ENCODE data around the gene LIAS.
"Not testable (repeated sequence)": the region's sequence is repeated elsewhere in the genome, so short reads cannot be mapped to it uniquely, and the experiment has no call there.

LIAS gene

DNA sequence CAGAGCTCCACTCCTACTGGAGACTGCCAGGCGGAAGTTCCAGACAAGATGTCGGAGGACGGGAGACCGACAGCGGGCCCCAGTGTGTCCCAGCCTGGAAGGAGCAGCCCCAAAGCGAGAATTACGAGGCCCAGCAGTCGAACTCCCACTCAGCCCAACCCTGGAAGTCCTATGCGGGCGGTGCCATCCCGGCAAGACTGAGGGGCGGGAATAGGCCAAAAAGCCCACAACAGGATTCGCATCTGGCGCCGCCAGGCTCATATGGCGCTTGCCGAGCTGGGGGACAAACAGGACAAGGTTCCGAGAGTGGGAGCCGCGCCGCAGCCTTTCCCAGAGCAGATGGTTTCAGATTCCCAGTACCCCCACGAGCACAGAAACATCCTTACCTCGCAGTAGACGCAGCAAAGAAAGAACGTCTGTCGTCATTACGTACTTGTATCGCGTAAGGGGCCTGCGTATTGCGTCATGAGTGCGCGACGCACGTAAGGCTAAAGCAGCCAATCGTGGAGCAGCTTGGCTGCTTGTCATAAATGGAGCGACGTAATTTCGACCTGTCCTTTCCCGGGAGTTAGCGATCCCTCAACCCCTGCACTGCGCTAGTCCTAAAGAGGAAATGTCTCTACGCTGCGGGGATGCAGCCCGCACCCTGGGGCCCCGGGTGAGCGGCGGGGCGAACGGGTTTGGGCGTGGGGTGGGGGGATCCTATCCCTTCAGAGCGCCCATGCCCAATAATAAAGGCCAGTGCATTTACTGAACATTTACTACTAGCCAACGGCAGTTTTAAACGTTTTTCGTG lies at the start of gene LIAS, which contains the start of gene RPL9:
Gene LIAS, plus strand, starts transcription at position 552 of the 796 bp plus-strand sequence. Its CDS starts 62 bp downstream, at position 614.
Gene RPL9, minus strand, starts transcription at position 418 of the 796 bp plus-strand sequence. CDS start 483 bp downstream, outside the sequence.
- FAIRE-seq = peak; percentile 97

DNA sequence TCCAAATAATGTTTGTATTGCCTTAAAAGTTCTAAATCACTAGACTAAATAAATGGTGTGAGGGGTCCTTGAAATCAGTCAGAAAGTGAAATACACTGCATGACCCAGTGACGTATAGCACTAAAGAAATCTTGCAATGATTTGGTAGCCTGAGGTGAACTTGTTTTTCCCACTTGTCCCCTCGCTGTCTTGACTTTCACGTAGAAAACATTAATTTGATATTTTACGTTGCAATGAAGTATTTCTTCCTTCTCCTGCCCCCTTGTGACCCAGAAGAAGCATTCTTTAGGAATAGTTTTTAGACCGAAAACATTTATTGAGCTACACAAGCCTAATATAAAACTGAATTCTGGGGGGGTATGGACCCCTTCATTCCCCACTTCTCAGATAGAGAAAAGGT lies 48.4 kb upstream of the LIAS start:
- no peak for FAIRE-seq

DNA sequence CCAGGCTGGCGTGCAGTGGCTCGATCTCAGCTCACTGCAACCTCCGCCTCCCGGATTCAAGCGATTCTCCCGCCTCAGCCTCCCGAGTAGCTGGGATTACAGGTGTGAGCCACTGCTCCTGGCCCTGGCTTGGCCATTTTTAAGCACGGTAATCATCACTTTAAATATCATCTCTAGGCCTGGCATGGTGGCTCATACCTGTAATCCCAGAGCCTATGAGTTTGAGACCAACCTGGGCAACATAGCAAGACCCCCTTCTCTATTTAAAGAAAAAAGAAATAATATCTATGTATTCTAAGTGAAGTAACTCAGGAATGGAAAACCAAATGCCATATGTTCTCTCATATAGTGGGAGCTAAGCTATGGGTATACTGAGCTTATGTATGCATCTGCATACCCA lies 47.3 kb upstream of the LIAS start:
- FAIRE-seq = not testable (repeated sequence)

DNA sequence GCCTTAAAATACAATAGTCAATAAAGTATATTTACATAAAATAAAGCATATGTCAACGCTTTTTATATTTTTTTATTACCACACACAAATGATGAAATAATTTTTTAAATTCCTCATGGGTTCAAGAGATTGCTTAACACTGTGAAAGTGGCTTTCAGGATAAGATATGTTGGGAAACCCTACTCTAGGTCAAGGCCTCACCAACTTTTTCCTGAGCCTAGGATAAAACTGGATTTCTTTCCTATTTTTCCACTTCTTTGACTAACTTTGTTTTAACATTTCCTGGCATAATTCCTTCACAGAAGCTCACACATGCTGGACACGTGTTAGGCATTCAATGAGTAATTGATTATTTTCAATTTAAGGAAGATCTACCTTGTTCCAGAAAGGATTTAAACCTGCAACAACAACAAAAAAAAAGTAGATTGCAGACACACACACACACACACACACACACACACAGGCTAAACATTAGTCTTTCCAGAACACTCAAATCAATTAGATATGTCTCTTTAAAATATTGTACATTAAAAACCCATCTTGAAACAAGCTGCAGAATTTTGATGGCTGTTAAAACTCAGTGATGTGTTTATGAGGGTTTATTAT lies 43.1 kb upstream of the LIAS start:
- FAIRE-seq = no peak

DNA sequence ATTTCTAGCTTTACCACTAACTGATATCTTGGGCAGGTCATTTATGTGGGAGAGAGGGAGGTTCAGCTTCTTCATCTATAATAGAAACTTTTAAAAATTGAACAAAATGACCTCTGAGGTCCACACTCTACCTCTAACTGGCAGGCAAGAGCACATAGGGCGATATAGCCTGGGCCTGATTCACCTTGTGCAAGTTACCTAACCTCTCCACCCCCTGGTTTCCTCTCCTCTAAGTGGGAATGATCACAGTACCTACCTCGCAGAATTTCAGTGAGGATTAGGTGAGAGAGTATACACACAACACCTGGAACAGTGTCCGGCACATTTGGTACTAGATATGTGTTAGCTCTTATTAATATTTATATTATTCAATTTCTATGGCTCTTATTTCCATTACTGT lies 36.6 kb upstream of the LIAS start:
- no peak for FAIRE-seq

DNA sequence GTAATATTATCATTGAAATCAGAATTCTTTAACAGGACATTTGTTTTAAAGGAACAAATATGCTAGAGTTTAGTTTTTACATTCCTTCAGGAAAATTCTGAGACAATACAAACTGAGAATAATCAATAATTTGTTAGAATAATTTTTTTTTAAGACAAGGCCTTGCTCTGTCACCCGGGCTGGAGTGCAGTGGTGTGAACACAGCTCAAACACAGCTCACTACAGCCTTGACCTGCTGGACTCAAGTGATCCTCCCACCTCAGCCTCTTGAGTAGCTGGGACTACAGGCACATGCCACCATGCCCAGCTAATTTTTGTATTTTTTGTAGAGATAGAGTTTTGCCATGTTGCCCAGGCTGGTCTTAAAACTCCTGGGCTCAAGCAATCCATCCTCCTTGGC lies 33.6 kb upstream of the LIAS start:
- not testable (repeated sequence) for FAIRE-seq

DNA sequence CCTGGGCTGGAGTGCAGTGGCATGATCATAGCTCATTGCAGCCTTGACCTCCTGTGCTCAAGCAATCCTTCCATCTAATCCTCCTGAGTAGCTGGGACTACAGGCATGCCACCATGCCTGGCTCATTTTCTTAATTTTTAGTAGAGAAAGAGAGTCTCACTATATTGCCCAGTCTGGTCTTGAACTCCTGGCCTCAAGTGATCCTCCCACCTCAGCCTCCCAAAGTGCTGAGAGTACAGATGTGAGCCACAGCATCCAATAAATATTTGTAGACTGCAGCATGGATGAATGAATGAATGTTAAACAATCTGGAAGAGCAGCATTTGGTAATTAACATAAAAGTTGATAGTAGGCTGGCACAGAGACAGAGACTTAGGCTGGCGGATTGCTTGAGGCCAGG lies 32.1 kb upstream of the LIAS start:
- no peak for FAIRE-seq

DNA sequence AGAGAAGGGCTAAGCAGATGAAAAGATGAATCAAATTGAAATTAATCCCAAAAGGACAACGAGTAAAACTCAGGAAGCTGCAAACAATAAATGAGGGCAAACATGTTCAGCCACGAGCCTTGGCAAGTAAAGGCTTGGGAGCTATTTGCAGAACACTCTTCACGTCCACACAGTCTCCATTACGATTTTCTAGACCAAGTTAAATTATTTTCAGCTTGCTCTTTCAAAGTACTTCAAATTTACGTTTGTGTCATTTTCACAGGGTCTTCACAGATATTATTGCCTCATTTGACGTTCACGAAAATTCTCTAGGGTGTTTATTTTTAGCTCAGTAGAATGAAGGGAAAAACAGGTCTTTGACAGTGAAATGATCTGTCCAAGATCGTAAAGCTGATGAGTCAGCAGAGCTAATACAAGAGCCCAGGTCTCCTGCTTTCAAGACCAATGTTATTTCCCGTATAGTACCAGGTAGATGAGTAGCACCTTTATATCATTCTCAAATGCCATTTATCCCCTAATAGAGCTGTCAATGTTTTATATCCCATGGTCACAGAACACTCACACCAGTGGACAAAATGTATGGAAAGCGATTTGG lies 31.2 kb upstream of the LIAS start:
- FAIRE-seq = no peak

DNA sequence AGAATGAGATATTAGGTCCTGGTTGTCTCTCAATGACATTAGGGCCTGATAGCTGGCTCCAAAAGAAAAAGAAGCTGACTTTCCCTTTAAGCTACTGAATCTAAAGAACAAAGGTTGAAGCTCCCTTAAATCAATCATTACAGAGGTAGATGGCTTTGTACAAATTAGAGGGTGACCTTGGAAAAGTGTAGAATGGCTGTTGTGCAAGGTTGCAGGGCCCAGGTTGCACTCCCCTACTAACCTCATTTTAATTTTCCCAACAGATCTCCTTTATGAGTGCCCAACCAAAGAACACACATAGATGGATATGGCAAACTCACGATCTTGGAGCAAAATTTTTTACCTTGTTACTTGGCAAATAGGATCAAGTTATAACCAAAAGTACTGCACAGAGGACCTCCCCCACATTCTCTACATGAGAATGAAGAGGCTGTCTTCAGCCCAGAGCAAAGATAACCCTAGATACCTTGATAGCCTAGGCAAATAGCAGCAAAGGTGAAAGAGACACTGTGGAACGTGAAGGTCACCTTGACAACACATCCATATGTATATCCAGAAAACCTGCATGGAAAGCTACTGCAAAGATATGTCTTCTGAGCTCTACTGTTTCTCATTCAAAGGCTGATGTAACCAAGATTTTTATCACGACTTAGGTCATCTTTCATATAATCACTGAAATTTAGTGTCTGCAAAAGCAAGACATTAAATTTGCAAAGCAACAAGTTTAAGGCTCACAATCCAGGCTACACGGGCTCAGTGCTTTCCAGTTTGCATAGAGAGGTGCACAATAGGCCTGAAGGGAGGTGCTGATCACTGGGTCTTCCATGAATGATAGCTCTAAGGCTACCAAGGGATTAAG lies 29.2 kb upstream of the LIAS start:
- FAIRE-seq = no peak

DNA sequence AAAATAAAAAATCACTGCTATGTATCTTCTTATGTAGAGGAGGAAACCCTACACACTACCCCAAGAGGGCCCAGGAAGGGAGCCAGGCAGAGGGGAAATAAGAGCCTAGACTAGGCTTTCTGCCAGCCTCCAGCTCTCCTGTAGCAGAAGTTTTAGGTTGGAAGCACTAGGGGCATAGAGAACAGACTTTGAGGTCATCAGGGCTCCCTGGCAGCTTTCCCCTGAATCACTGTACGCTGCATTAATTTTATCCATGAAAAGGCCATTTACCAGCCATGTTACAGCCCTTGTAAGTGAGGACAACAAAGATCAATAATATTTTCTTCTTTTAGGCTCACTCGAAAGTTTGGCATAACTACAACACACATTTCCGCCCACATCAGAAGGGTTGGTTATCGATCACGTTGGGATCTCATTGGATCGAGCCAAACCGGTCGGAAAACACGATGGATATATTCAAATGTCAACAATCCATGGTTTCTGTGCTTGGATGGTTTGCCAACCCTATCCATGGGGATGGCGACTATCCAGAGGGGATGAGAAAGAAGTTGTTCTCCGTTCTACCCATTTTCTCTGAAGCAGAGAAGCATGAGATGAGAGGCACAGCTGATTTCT lies 24.9 kb upstream of the LIAS start:
- FAIRE-seq = no peak

DNA sequence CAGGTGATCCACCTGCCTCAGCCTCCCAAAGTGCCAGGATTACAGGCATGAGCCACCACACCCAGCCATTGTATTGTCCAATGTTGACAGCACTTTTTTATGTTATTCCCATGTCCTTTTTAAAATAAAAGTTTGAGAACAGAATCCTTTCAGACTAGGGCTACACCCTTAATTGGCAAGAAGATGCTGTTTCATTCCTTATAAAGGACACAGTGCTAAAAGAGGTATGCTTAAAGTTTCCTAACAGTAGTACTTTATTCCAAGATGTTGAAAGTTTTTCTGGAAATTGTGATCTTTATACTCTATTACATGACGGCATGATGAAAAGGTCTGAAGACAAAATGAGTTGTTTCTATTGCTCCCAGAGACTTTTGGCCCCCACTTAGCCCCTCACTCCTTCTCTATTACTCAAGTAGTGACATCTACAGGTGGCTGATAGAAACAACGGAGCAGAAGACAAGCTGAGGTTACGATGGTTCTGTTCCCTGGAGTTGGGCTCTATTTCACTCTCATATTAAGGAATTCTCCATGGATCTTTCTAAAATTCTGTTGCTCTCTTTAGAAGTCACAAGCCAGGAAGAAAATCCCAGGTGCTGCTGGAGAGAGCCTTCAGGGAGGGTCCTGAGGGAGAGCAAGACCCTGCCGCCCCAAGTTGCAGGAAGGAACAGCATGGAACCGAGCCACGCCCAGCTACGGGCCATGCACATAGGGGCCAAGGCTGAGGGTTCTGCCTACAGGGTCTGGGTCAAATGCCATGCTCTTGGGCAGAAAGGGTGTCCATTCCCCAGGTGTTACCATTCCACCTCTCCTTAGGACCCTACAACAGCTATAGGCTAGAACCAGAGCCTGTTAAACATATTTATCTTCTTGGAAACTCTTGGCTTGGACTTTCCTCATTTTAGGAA lies 22.9 kb upstream of the LIAS start:
- no peak for FAIRE-seq

DNA sequence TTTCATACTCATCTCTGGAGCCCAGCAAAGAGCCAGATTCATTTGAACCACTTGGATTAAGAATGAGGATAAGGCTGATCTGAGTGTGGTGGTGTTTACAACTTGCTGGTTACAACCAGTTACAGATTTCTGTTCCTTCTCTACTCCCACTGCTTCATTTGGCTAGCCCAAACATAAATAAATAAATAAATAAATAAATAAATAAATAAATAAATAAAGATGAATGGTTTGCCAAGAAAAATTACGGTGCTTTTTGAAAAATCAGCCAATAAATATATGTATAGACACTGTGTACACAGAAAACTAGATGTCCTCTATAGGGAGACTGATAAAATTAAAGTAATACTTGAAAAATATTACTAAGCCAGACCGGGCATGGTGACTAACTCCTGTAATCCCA lies 17.3 kb upstream of the LIAS start:
- no peak for FAIRE-seq

DNA sequence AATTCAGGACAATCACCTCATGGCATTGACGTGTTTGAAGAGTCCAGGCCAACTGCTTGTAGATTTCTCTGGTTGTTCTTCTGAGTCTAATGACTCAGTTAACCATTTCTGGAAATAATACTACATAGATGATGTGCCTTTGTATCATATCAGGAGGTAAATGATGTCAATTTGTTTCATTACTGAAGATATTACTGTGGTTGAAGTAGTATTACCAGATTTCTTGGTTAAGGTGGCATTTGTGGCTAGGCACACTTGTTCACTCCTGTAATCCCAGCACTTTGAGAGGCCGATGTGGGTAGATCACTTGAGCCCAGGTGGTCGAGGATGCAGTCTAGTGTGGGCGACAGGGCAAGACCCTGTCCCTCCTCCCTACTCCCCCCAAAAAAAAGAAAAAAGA lies 15.9 kb upstream of the LIAS start:
- no peak for FAIRE-seq

DNA sequence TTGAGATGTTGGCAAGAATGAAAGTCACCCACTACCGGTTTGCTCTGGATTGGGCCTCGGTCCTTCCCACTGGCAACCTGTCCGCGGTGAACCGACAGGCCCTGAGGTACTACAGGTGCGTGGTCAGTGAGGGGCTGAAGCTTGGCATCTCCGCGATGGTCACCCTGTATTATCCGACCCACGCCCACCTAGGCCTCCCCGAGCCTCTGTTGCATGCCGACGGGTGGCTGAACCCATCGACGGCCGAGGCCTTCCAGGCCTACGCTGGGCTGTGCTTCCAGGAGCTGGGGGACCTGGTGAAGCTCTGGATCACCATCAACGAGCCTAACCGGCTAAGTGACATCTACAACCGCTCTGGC lies 12.4 kb upstream of the LIAS start:
- no peak for FAIRE-seq

DNA sequence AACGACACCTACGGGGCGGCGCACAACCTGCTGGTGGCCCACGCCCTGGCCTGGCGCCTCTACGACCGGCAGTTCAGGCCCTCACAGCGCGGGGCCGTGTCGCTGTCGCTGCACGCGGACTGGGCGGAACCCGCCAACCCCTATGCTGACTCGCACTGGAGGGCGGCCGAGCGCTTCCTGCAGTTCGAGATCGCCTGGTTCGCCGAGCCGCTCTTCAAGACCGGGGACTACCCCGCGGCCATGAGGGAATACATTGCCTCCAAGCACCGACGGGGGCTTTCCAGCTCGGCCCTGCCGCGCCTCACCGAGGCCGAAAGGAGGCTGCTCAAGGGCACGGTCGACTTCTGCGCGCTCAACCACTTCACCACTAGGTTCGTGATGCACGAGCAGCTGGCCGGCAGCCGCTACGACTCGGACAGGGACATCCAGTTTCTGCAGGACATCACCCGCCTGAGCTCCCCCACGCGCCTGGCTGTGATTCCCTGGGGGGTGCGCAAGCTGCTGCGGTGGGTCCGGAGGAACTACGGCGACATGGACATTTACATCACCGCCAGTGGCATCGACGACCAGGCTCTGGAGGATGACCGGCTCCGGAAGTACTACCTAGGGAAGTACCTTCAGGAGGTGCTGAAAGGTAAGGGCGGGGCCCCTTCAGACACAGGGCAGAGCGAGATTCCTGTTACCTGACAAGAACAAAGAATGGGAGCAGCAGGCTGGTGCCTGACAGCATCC lies 11.8 kb upstream of the LIAS start:
- FAIRE-seq = no peak

DNA sequence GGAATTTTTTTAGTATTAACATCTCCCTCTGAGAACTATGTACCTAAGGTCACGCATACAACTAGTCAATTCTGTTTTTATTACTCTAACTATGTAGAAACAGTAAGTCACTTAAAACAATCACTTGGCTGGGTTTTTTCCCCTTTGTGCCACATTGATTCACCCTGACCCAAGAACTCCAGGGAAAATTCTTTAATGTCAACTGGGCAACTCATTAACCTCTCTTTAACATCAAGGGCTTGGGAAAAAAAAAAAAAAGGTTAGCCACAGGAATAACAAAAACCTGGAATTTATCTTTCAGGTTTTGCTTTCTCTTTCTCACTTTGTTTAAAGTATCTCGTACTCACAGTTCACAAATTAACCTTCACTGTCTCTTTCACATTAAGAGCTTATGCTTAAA lies 8.2 kb upstream of the LIAS start:
- FAIRE-seq = peak; percentile 46

DNA sequence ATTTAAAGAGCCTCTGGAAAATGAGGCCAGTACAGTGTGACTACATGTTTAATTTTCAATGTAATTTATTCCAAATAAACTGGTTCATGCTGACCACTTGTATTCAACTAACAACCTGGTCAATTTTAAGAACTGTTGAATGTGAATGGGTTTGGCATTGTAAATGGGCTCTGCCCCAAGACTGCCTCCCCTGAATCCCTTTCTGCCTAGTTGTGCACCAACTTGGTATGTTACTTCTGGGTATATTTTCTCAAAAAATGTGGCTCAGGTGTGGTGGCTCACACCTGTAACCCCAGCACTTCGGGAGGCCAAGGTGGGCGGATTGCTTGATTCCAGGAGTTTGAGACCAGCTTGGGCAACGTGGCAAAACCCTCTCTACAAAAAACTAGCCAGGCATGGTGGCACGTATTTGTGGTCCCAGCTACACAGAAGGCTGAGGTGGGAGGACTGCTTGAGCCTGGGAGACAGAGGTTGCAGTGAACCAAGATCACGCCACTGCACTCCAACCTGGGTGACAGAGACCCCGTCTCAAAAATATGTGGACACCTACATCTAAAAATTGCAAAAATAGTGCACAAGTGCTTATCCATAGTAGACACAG lies 7.3 kb upstream of the LIAS start:
- FAIRE-seq = peak; percentile 75

DNA sequence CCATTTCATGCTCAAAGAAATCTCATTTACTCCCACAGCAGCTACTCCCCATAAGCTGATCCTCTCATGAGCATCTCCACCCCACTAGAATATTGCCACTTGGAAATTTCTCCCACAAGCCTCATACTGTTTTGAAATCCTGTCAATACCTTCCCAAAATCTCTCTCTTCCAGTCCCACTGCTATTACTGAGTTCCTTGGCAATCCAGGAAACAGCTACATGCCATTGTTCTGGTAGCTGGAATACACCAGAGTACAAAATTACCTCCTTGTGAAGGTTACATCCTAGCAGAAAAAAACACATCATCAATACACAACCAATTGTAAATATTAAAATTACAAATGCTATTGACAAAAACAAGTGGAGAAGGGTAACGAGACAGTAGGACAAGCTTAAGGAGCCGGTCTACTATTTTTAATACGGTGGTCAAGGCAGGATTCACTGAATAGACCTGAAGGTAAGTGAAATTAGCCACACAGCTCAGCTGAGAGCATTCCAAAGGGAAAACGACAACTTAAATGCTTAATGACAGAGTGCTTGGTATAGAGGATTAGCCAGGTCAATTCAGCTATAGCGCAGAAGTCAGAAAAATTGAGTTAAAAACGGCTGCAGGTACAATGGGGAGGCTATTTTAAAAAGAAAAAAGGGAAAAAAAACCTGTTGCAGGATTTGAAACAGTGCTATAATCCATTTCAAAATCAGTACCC lies 6.5 kb upstream of the LIAS start:
- FAIRE-seq = no peak

DNA sequence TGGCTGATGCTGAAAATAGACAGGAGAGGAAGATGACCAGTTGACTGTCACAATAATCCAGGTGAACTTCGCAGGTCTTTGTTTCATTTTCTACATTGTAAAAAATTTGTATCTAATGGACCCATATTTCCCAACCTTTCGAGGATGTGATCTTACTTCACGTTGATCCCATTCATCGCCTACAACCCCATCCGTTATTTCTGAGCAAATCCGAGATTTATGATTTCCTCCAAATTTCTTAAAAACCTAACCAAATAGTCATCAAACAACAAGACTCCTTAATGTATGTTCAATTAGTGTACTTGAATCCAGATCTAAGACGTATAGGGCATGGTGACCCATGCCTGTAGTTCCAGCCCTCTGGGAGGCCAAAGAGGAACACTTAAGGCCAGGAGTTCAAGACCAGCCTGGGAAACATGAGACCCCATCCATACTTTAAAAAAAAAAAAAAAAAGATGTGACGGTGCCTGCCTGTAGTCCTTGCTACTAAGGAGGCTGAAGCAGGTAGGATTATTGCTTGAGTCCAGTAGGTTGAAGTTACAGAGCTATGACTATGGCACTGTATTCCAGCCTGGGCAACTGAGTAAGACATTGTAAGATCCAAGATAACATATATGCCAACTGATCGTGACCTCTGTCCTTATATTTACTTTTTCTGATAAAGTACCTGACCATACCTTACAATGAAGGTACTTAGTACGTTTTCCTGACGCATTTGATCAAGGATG lies 5.8 kb upstream of the LIAS start:
- FAIRE-seq = no peak

Measured in G401.6 (cell line).